ENCODE data around the gene MAGI1. TPM values are rescaled to one million over a fixed set of nuclear protein-coding genes. Genes with fewer than 3 reads are reported as not detected.

The MAGI1 gene
- total RNA-seq, 6 donors from 2014 or later: 33.0 to 72.9 (median 62.4) TPM

DNA sequence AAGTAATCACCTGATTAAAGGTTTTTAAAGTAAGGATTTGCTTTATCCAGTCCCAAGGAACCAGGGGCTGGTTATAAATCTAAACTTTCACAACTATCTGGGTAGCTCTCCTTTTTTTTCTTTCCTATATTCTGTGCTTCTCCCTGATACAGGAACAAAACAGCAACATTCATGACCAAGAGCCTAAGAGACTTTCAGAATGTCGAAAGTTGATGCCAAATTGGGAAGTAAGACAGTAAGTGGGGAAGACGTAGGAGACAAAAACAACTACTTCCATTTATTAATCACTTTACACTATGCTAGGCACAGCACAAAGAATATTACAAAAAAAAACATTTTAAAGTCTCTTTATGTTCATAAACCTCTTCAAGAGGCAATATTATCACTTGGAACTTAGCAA is 211.6 kb downstream of the MAGI1 start:
- Histone ChIP-seq H3K4me3 (no peak overlapping the region), H3K27ac (no peak overlapping the region), H3K9me3 (no peaks in the 10 kb centered on the region), H3K36me3 (no peaks in the 10 kb centered on the region), H3K4me1 (peaks cover 0 to 13% (median 1%) of the 10 kb centered on the region in 4 donors), H3K27me3 (no peaks in the 10 kb centered on the region)
- 69 to 78% methylated on average over 2 of the region's 2 CpGs for WGBS, 2 donors
- TF ChIP-seq POLR2A (IDR thresholded peaks at IDR 0.05) (no peak), POLR2AphosphoS5 (IDR thresholded peaks at IDR 0.05) (no peak), EP300 (IDR thresholded peaks at IDR 0.05) (no peak)
- TF ChIP-seq, protein P1, sequence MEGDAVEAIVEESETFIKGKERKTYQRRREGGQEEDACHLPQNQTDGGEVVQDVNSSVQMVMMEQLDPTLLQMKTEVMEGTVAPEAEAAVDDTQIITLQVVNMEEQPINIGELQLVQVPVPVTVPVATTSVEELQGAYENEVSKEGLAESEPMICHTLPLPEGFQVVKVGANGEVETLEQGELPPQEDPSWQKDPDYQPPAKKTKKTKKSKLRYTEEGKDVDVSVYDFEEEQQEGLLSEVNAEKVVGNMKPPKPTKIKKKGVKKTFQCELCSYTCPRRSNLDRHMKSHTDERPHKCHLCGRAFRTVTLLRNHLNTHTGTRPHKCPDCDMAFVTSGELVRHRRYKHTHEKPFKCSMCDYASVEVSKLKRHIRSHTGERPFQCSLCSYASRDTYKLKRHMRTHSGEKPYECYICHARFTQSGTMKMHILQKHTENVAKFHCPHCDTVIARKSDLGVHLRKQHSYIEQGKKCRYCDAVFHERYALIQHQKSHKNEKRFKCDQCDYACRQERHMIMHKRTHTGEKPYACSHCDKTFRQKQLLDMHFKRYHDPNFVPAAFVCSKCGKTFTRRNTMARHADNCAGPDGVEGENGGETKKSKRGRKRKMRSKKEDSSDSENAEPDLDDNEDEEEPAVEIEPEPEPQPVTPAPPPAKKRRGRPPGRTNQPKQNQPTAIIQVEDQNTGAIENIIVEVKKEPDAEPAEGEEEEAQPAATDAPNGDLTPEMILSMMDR (IDR thresholded peaks at IDR 0.05): no peak
- ATAC-seq (ENCODE audit: low FRiP score in 2 of 2): no peak
- DNase-seq: no peak

DNA sequence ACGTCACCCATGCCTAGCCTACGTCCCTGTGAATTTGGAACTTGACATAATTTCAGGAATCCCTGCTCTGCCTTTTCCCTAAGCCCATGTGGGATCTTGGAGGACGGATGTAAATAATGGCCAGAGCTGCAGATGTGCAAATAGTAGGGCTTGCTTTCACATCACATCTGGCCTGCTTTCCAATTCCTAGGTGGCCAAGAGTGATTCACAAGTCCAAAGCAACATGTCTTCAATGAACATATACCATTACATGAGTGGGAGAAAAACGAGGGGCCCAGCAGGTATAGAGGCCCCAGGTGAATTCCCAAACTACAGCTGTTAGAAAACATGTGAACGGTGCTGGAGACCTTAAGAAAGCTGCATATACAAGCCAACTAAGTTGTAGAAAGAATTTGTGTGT is 214.6 kb downstream of the MAGI1 start:
- Histone ChIP-seq H3K36me3 (no peaks in the 10 kb centered on the region), H3K9me3 (no peaks in the 10 kb centered on the region), H3K27ac (no peak overlapping the region), H3K4me1 (no peaks in the 10 kb centered on the region), H3K4me3 (no peak overlapping the region), H3K27me3 (no peaks in the 10 kb centered on the region)
- DNase-seq (no peak), ATAC-seq (ENCODE audit: low FRiP score in 2 of 2) (no peak)
- WGBS, 2 donors: 78 to 81% methylated on average over 5 of the region's 5 CpGs
- TF ChIP-seq POLR2AphosphoS5 (IDR thresholded peaks at IDR 0.05): no peak
- TF ChIP-seq, protein P1 (IDR thresholded peaks at IDR 0.05): no peak
- no peak for TF ChIP-seq POLR2A (IDR thresholded peaks at IDR 0.05)
- no peak for TF ChIP-seq EP300 (IDR thresholded peaks at IDR 0.05)

DNA sequence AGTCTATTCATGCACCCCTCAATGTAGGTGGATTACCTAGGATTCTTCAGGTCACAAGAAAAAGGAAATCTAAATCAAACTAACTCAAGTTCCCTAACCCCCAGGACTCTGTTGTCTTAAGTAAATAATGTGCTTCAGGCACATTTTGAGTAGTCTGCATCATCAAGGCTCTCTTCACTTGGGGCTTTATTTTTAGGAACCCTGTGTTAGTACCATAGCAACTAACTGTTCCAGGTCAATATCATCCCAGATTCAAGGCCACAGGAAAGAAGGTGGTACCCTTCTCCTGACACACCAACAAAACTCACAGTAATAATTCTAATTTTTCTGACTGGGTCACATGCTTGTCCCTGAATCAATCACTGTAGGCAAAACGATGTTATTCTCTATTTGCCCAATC is 218.1 kb downstream of the MAGI1 start:
- Histone ChIP-seq H3K36me3 (no peaks in the 10 kb centered on the region), H3K4me3 (no peak overlapping the region), H3K27ac (no peak overlapping the region), H3K4me1 (no peaks in the 10 kb centered on the region), H3K27me3 (no peaks in the 10 kb centered on the region), H3K9me3 (no peaks in the 10 kb centered on the region)
- ATAC-seq (ENCODE audit: low FRiP score in 2 of 2): no peak
- TF ChIP-seq EP300 (IDR thresholded peaks at IDR 0.05): no peak
- TF ChIP-seq POLR2AphosphoS5 (IDR thresholded peaks at IDR 0.05): no peak
- no peak for TF ChIP-seq POLR2A (IDR thresholded peaks at IDR 0.05)
- 56 to 68% methylated on average over 1 of the region's 1 CpG for WGBS, 2 donors
- no peak for DNase-seq

DNA sequence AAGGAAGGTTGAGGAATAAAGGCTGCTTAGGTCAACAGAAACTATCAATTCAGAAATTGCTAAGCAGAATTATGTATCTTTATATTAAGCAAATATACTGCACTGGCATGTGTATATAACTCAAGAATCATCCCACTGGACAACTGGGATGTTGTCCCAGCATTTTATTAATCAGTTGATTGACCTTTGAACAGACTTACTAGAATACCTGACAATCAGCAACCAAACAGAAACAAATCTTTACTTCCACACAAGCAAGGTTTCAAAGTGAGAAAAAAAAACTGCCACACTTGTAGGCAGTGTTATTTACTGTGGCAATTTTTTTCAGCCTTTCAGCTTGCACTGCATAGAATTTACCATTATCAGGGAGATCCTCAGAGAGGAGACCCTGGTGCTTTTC is 218.8 kb downstream of the MAGI1 start:
- Histone ChIP-seq H3K4me3 (no peak overlapping the region), H3K27ac (no peak overlapping the region), H3K27me3 (no peaks in the 10 kb centered on the region), H3K4me1 (peaks cover 0 to 2% (median 0%) of the 10 kb centered on the region in 4 donors), H3K36me3 (no peaks in the 10 kb centered on the region), H3K9me3 (no peaks in the 10 kb centered on the region)
- no peak for DNase-seq
- TF ChIP-seq POLR2AphosphoS5 (IDR thresholded peaks at IDR 0.05) (no peak), EP300 (IDR thresholded peaks at IDR 0.05) (no peak), POLR2A (IDR thresholded peaks at IDR 0.05) (no peak)
- TF ChIP-seq, protein P1 (IDR thresholded peaks at IDR 0.05): no peak
- no peak for ATAC-seq (ENCODE audit: low FRiP score in 2 of 2)

DNA sequence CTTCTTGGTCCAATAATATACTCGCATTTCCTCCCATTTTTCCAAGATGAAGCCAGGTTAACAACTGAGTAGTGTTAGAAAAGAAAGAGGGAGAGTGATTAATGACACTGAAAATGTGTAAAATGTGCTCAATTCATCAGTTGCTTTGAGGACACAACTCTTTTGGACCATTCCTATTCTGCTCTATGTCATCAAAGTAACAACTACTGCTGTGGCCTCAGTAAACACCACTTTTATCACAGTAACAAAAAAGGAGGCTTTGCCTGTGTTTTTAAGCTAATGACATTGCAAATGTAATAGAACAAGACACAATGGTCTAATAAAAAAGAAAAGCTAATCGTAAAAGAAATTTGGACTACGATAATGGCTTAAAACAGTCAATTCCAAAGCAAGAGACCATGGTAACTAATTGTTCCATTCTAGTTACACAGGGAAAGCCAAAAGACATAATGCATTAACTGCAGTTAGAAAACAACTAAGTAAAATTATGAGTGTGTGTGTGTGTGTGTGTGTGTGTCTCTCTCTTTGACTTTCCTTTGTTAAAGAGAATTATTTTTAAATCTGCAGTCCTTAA is 221.1 kb downstream of the MAGI1 start:
- TF ChIP-seq, protein P1 (IDR thresholded peaks at IDR 0.05): no peak
- TF ChIP-seq POLR2A (IDR thresholded peaks at IDR 0.05): no peak
- TF ChIP-seq POLR2AphosphoS5 (IDR thresholded peaks at IDR 0.05): no peak
- no peak for TF ChIP-seq EP300 (IDR thresholded peaks at IDR 0.05)
- no peaks in the 10 kb centered on the region for H3K9me3 ChIP-seq
- H3K4me1 ChIP-seq: peaks cover 0 to 3% (median 0%) of the 10 kb centered on the region in 4 donors
- no peaks in the 10 kb centered on the region for H3K27me3 ChIP-seq
- no peak for DNase-seq
- no peak overlapping the region for H3K27ac ChIP-seq
- no peak for ATAC-seq (ENCODE audit: low FRiP score in 2 of 2)
- H3K4me3 ChIP-seq: no peak overlapping the region
- WGBS, 2 donors: 95 to 96% methylated on average over 3 of the region's 3 CpGs
- no peaks in the 10 kb centered on the region for H3K36me3 ChIP-seq
